Bone marrow (tissue), 2 donors: ENCODE measurements around the gene LMF1.

Experiments
- DNase-seq, 2 donors: peaks; one replicate each; lab custom pipeline; 2025; lab: John Stamatoyannopoulos, UW

LMF1 gene

DNA sequence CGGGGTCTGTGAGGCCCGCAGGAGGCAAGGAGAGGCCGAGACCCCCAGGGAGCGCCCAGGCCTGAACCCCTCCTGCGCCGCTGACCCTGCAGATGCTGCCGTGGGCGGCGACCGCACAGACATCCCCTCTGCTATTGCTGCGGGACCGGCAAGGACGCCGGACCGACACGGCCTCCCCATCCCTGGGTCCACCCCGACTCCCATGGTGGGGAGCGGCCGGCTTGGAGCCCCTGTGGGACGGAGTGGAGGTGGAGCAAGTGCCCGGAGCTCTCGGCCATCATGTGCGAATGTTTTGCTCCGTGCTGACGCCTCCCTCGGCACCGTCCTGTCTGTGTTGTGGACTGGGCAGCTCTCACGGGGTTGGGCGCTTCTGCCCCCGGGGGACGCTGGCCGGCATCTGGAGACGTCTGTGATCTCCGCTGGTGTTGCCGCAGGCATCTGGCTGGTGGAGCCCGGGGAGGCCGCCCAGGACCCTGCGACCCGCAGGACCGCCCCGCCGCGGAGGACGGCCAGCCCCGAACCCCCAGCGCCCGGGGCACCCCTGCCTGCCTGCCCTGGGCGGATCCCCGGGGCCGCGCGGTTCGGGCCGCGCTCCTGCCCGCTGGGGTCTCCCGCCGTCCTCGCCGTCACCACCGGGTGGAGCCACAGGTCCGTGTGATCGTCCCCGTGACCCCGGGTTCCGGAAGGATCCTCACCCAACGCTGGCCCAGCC, 157.4 kb downstream of the LMF1 start:
- DNase-seq = no peak

DNA sequence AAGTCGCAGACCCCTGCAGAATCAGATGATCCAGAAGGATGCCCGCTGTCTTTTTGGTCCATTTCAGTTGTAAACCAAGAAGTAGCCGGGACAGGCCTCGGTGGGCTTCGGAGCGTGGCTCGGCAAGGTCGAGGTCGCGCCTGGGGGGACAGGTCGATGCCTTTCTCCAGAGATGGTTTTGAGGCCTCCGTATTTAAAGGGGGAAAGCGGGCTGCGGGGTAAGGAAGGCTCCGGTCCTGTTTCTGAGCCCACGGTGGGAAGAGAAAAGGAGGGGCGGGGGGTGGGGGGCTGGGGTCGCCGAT, 162.7 kb downstream of the LMF1 start:
- no peak for DNase-seq

DNA sequence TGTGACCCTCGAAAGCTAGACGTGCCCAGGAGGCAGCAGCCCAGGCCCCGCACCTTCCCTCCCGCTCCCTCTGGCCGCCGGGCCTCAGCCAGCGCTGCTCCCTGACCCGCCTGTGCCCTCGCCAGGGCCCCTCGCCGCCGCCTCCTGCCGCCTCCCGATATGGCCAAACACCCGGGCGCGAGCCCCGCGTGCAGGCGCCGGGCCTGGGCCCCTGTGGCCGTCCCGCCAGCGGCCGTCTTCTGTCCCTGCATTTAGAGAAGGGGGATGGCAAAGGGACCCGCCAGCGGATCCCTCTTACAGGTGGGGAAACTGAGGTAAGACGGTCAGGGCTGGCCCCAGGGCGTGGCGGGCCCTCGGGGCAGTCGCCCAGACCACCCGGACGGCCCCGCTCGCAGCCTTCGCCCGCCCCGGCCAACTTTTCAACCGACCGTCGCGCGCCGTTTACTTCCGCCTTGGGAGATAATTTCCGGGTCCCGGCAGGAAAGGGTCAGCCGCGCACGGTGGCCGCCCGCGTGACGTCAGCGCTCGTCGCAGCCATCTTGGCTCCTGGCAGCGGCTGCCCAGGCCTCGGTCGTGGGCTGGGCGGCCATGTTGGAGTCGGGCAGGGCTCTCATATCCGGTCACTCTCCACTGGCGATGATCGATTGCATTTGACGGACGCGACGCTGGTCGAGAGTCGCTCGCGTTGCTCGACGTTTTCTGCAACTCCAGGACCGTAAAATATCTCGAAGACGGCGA, 163.3 kb downstream of the LMF1 start:
- DNase-seq = peak; percentile 55 to 67

DNA sequence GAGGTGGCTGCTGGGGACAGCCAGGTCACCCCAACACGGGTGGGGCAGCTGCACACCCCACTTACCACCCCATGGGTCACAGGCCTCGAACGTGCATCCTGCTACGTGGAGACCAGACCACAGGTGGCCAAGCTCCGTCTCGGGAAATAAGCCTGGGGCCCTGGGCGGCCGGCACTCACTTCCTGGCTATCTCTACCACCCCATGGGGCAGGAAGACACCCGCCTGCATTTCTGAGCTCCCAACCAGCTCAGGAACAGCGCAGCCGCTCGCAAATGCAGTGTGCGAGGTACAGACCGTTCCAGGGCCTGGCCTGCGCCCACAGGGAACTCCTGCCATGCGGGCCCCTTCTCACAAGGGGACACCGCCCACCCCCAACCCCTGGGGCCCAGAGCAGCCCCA, 165.3 kb downstream of the LMF1 start:
- no peak for DNase-seq

DNA sequence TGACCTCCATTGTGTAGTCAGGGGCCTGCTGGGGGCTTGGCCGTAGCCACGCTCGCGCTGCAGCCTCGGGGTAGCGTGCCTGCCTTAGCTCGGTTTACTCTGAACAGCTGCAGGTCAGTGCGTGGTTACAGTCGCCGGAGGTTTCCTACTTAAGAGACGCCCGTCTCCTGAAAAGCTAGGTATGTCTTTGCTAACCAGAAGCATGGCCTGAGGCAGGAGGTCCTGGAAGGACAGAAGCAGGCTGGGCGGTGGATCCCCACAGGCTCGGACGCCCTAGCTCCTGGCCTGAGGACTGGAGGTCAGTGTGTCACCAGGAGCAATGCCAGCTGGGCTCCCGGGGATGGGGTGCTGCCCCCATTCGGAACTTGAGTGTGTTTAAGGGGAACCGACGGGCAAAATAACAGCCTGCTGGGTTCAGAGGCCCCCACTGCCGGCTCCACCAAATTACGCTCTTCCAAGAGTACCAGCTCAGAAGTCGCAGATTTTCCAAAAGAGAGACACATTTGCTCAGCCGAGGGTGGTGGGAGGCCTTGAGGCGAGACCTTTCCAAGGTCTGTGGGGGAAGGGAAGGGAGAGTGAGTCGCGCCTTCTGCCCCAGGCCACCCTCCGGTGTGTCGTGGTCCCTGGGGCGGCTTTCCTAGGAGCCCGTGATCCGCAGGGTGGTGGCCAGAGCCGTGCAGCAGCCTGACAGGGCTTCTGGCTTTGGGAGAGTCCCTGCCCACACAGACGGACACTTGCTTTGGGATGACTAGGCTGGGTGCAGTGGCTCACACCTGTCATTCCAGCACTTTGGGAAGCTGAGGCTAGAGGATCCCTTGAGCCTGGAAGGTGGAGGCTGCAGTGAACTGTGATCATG, 166.4 kb downstream of the LMF1 start:
- no peak for DNase-seq

DNA sequence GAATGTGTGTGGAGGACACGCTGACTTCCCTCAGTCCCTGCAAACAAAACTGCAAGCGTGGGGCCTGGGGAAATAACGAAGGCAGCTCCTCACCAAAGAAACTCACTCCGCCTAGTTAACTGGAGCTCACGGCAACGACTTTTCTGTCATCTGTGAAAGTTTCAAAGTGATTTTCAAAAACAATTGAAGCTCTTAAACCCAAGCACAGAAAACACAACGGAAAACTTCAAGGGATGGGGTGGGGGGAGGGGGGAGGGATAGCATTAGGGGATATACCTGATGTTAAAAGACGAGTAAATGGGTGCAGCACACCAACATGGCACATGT, 167.1 kb downstream of the LMF1 start:
- DNase-seq = no peak
